Mammary epithelial cell (primary cell): ENCODE data around the gene AIPL1.

Source experiments
- EZH2 ChIP-seq: IDR thresholded peaks from 2 replicates; pipeline ENCODE4 v1.6.1; 2012; ENCODE audit warnings: low read length, inconsistent platforms, borderline replicate concordance
- TF ChIP-seq, protein P1 (sequence below), 2 donors: IDR thresholded peaks in 1 of 2; conservative IDR thresholded peaks in 1 of 2; 2 replicates each; pipeline ENCODE4 v1.5.1; 2011 to 2012; ENCODE audit warnings: inconsistent platforms in 2 of 2, low read length in 2 of 2, mild to moderate bottlenecking in 2 of 2, control low read depth in 1 of 2, low read depth in 1 of 2; ENCODE audit not compliant: insufficient read depth in 1 of 2; ENCODE audit errors: extremely low read depth in 1 of 2

DNA sequence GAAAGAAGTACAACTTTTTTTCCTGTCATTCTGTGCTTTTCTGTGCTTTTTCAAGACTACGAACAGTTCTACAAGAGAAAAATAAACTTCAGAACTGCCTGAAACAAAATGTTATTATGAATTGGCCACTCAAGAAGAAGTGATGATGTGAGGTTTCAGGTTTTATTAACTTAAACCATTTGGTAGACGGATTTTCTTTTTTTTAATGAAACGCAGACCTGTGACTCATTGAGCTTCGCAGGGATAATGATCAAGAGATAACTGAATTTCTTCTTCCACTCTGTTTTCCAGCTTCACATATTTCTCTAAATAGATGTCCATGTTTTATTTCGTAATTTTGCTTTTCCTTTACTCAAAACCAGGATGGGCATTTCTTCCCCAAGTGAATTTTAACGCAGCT, 32.7 kb downstream of the AIPL1 start:
- TF ChIP-seq, protein P1, sequence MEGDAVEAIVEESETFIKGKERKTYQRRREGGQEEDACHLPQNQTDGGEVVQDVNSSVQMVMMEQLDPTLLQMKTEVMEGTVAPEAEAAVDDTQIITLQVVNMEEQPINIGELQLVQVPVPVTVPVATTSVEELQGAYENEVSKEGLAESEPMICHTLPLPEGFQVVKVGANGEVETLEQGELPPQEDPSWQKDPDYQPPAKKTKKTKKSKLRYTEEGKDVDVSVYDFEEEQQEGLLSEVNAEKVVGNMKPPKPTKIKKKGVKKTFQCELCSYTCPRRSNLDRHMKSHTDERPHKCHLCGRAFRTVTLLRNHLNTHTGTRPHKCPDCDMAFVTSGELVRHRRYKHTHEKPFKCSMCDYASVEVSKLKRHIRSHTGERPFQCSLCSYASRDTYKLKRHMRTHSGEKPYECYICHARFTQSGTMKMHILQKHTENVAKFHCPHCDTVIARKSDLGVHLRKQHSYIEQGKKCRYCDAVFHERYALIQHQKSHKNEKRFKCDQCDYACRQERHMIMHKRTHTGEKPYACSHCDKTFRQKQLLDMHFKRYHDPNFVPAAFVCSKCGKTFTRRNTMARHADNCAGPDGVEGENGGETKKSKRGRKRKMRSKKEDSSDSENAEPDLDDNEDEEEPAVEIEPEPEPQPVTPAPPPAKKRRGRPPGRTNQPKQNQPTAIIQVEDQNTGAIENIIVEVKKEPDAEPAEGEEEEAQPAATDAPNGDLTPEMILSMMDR (conservative IDR thresholded peaks at IDR 0.05 in 1 of 2, IDR thresholded peaks at IDR 0.05 in 1 of 2; ENCODE audit: extremely low read depth in 1 of 2, insufficient read depth in 1 of 2, low read depth in 1 of 2, low read length in 2 of 2): no peak
- TF ChIP-seq EZH2: no peak
